ENCODE measurements around the gene KLHL22. TPM values are rescaled to one million over a fixed set of nuclear protein-coding genes. Genes with fewer than 3 reads are reported as not detected.

The KLHL22 gene
- total RNA-seq, 1 experiment from 2014 or later, result 14.5 TPM

DNA sequence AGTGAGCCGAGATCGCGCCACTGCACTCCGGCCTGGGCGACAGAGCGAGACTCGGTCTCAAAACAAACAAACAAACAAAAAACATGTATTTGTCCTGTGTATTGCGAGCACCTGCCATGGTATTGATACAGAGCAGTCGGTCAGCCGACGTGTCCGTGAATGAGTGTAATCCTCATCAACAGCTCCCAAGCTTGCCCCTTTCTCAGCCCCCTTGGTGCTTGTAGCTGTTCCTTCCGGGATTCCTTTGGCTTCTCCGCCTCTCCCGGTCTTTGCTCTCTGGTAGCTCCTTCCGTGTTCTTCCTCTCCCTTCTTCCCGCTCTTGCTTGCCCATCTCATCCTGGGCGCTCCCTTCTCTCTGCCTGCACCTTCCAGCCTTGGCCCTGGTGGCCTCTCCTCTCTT is 90.7 kb downstream of the KLHL22 start:
- no peaks in the 10 kb centered on the region for H3K27me3 ChIP-seq (ENCODE audit: control insufficient read depth, insufficient read depth, low read length)
- no TSS peak for BruUV-seq (replicated peaks)
- intact Hi-C loops (cut with micrococcal nuclease; ENCODE audit: unreplicated experiment) (no loop called here), in situ Hi-C loops (cut with HindIII; ENCODE audit: low pct_unique_long_range_greater_than_20kb, low sequenced_read_pairs) (no loop called here)
- TF ChIP-seq SIN3A (IDR thresholded peaks at IDR 0.05; ENCODE audit: borderline replicate concordance, insufficient read depth, low read depth, low read length), result no peak
- TF ChIP-seq, protein P1, sequence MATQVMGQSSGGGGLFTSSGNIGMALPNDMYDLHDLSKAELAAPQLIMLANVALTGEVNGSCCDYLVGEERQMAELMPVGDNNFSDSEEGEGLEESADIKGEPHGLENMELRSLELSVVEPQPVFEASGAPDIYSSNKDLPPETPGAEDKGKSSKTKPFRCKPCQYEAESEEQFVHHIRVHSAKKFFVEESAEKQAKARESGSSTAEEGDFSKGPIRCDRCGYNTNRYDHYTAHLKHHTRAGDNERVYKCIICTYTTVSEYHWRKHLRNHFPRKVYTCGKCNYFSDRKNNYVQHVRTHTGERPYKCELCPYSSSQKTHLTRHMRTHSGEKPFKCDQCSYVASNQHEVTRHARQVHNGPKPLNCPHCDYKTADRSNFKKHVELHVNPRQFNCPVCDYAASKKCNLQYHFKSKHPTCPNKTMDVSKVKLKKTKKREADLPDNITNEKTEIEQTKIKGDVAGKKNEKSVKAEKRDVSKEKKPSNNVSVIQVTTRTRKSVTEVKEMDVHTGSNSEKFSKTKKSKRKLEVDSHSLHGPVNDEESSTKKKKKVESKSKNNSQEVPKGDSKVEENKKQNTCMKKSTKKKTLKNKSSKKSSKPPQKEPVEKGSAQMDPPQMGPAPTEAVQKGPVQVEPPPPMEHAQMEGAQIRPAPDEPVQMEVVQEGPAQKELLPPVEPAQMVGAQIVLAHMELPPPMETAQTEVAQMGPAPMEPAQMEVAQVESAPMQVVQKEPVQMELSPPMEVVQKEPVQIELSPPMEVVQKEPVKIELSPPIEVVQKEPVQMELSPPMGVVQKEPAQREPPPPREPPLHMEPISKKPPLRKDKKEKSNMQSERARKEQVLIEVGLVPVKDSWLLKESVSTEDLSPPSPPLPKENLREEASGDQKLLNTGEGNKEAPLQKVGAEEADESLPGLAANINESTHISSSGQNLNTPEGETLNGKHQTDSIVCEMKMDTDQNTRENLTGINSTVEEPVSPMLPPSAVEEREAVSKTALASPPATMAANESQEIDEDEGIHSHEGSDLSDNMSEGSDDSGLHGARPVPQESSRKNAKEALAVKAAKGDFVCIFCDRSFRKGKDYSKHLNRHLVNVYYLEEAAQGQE (IDR thresholded peaks at IDR 0.05; ENCODE audit: insufficient read depth in 1 of 2, low read depth in 2 of 2, low read length in 1 of 2), result no peak
- no peak for TF ChIP-seq POLR2AphosphoS5 (IDR thresholded peaks at IDR 0.05; ENCODE audit: low read depth, low read length)
- TF ChIP-seq TCF7L2 (IDR thresholded peaks at IDR 0.05; ENCODE audit: low read depth, low read length), result no peak
- TF ChIP-seq, protein P2, sequence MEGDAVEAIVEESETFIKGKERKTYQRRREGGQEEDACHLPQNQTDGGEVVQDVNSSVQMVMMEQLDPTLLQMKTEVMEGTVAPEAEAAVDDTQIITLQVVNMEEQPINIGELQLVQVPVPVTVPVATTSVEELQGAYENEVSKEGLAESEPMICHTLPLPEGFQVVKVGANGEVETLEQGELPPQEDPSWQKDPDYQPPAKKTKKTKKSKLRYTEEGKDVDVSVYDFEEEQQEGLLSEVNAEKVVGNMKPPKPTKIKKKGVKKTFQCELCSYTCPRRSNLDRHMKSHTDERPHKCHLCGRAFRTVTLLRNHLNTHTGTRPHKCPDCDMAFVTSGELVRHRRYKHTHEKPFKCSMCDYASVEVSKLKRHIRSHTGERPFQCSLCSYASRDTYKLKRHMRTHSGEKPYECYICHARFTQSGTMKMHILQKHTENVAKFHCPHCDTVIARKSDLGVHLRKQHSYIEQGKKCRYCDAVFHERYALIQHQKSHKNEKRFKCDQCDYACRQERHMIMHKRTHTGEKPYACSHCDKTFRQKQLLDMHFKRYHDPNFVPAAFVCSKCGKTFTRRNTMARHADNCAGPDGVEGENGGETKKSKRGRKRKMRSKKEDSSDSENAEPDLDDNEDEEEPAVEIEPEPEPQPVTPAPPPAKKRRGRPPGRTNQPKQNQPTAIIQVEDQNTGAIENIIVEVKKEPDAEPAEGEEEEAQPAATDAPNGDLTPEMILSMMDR (IDR thresholded peaks at IDR 0.05), result no peak
- H3K4me1 ChIP-seq (ENCODE audit: control insufficient read depth, insufficient read depth, low read length), result no peaks in the 10 kb centered on the region
- POLR2A ChIA-PET, result no interaction called here
- H3K27ac ChIP-seq (ENCODE audit: low read length), result no peak overlapping the region
- H3K9me3 ChIP-seq (ENCODE audit: control insufficient read depth, insufficient read depth, low read depth, low read length), result no peaks in the 10 kb centered on the region
- no peaks in the 10 kb centered on the region for H3K36me3 ChIP-seq (ENCODE audit: control insufficient read depth, insufficient read depth, low read length)
- ATAC-seq, result no peak
- DNase-seq (ENCODE audit: low read depth, low spot score), result no peak
- CTCF ChIA-PET, result no interaction called here
- H3K4me3 ChIP-seq (ENCODE audit: low read depth in 2 of 2, low read length in 2 of 2), result no peak overlapping the region

DNA sequence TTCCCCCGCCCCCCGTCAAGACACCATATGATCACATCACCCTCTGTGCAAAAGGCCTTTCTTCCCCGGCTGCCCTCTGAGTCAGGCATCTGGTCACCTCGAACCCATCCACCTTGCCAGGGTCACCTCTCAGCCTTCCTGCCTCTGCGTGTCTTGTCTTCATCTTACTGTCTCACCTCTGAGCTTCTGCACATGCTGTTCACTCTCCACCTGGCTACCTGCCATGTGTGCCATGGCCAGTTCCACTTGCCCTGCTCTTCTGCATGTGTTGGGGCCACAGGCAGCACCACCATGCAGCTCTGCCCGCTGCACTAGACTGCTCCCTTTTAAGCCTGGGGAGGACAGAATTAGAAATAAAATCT is 91.8 kb downstream of the KLHL22 start:
- POLR2A ChIA-PET, result no interaction called here
- no peaks in the 10 kb centered on the region for H3K4me1 ChIP-seq (ENCODE audit: control insufficient read depth, insufficient read depth, low read length)
- in situ Hi-C loops (cut with HindIII; ENCODE audit: low pct_unique_long_range_greater_than_20kb, low sequenced_read_pairs) (no loop called here), intact Hi-C loops (cut with micrococcal nuclease; ENCODE audit: unreplicated experiment) (no loop called here)
- H3K36me3 ChIP-seq (ENCODE audit: control insufficient read depth, insufficient read depth, low read length), result no peaks in the 10 kb centered on the region
- no TSS peak for BruUV-seq (replicated peaks)
- H3K4me3 ChIP-seq (ENCODE audit: low read depth in 2 of 2, low read length in 2 of 2), result no peak overlapping the region
- no peak overlapping the region for H3K27ac ChIP-seq (ENCODE audit: low read length)
- no peaks in the 10 kb centered on the region for H3K9me3 ChIP-seq (ENCODE audit: control insufficient read depth, insufficient read depth, low read depth, low read length)
- DNase-seq (ENCODE audit: low read depth, low spot score) (no peak), ATAC-seq (no peak)
- H3K27me3 ChIP-seq (ENCODE audit: control insufficient read depth, insufficient read depth, low read length), result no peaks in the 10 kb centered on the region
- CTCF ChIA-PET, result no interaction called here
- TF ChIP-seq TCF7L2 (IDR thresholded peaks at IDR 0.05; ENCODE audit: low read depth, low read length) (no peak), SIN3A (IDR thresholded peaks at IDR 0.05; ENCODE audit: borderline replicate concordance, insufficient read depth, low read depth, low read length) (no peak), POLR2AphosphoS5 (IDR thresholded peaks at IDR 0.05; ENCODE audit: low read depth, low read length) (no peak)
- TF ChIP-seq, protein P1 (IDR thresholded peaks at IDR 0.05; ENCODE audit: insufficient read depth in 1 of 2, low read depth in 2 of 2, low read length in 1 of 2), result no peak
- TF ChIP-seq, protein P2 (IDR thresholded peaks at IDR 0.05), result no peak

Data from Panc1 (cell line).